Caco-2 (cell line): ENCODE measurements around the gene FANCC. TPM values are rescaled to one million over a fixed set of nuclear protein-coding genes. Genes with fewer than 3 reads are reported as not detected.

Experiments used
- BruUV-seq: library from RNA; stranded (reverse); fragments of 400-500 nt; replicated peaks from 2 replicates; lab custom pipeline; 2021; lab: Mats Ljungman, UMichigan
- CTCF ChIA-PET: fragments of 300-600 bp; sonication (Branson Sonifier 250); formaldehyde crosslinking; loops from one replicate; lab custom pipeline; 2022; ENCODE audit warnings: antibody characterized with exemption; lab: Charles Lee
- POLR2A ChIA-PET: fragments of 300-600 bp; sonication (Branson Sonifier 250); formaldehyde crosslinking; loops from one replicate; lab custom pipeline; 2022; ENCODE audit warnings: antibody characterized with exemption; lab: Charles Lee
- DNase-seq, 2 experiments: peaks; one replicate each; pipeline versions ENCODE4 v3.0.0 to v3.0.0-alpha.2; 2020 to 2022
- H3K27me3 ChIP-seq: replicated peaks from 2 replicates; pipeline ENCODE4 v1.6.0; 2011; ENCODE audit warnings: low read length; ENCODE audit not compliant: control insufficient read depth, insufficient read depth
- H3K36me3 ChIP-seq: 2 replicates; pipeline ENCODE4 v1.5.1; 2011; ENCODE audit warnings: low read length; ENCODE audit not compliant: control insufficient read depth, insufficient read depth
- H3K4me1 ChIP-seq: fragments of 250-450 bp; sonication (Bioruptor Pico); 2 replicates; pipeline ENCODE4 v1.5.1; 2020; ENCODE audit warnings: mild to moderate bottlenecking
- H3K4me3 ChIP-seq: 2 replicates; pipeline ENCODE4 v1.5.1; 2011; ENCODE audit warnings: low read depth, mild to moderate bottlenecking, control low read depth, low read length
- H3K9me3 ChIP-seq: fragments of 250-450 bp; sonication (Bioruptor Pico); 2 replicates; pipeline ENCODE4 v1.5.1; 2020; ENCODE audit warnings: mild to moderate bottlenecking, moderate library complexity
- H3K27ac Mint-ChIP-seq: one replicate; pipeline ENCODE4 v1.8.0; 2022; ENCODE audit warnings: mixed read lengths; ENCODE audit not compliant: unreplicated experiment
- H3K27me3 Mint-ChIP-seq: one replicate; pipeline ENCODE4 v1.8.0; 2022; ENCODE audit warnings: mixed read lengths; ENCODE audit not compliant: insufficient read depth, unreplicated experiment
- H3K36me3 Mint-ChIP-seq: one replicate; pipeline ENCODE4 v1.8.0; 2022; ENCODE audit warnings: mild to moderate bottlenecking, mixed read lengths; ENCODE audit not compliant: insufficient read depth, unreplicated experiment
- H3K4me1 Mint-ChIP-seq: one replicate; pipeline ENCODE4 v1.8.0; 2022; ENCODE audit warnings: low read depth, mixed read lengths; ENCODE audit not compliant: unreplicated experiment
- H3K4me3 Mint-ChIP-seq: one replicate; pipeline ENCODE4 v1.8.0; 2022; ENCODE audit warnings: mild to moderate bottlenecking, moderate library complexity, mixed read lengths; ENCODE audit not compliant: unreplicated experiment
- H3K9me3 Mint-ChIP-seq: one replicate; pipeline ENCODE4 v1.8.0; 2022; ENCODE audit warnings: mixed read lengths; ENCODE audit not compliant: unreplicated experiment
- CTCF ChIP-seq, 2 experiments: fragments of 200-600 bp in 1 of 2; IDR thresholded peaks; 1 replicate in 1 of 2; 2 replicates in 1 of 2; pipeline versions ENCODE4 v1.5.1 to v1.8.0; 2011 to 2022; ENCODE audit warnings: antibody characterized with exemption in 1 of 2, control low read depth in 1 of 2, inconsistent platforms in 1 of 2, low read depth in 1 of 2, low read length in 1 of 2, mild to moderate bottlenecking in 1 of 2, moderate library complexity in 1 of 2; ENCODE audit not compliant: insufficient read depth in 1 of 2, severe bottlenecking in 1 of 2, unreplicated experiment in 1 of 2
- intact Hi-C: fragments of 100-400 bp; cut with micrococcal nuclease; formaldehyde crosslinking; loops from one replicate; pipeline ENCODE4 v1.10.0; 2022; ENCODE audit not compliant: unreplicated experiment
- total RNA-seq: library from RNA; stranded (reverse); gene quantifications from 2 replicates; pipeline ENCODE4 v1.2.3, GENCODE V29; 2022

FANCC gene
- total RNA-seq, 1 experiment from 2014 or later: 29.2 TPM

- POLR2A ChIA-PET: no interaction called here
- no peaks in the 10 kb centered on the region for H3K9me3 ChIP-seq
- peaks cover 3% of the 10 kb centered on the region for H3K36me3 ChIP-seq
- no peak overlapping the region for H3K4me3 ChIP-seq
- no peaks in the 10 kb centered on the region for H3K27me3 ChIP-seq
- H3K4me3 Mint-ChIP-seq: no peak overlapping the region
- H3K27me3 Mint-ChIP-seq: no peaks in the 10 kb centered on the region
- no peaks in the 10 kb centered on the region for H3K9me3 Mint-ChIP-seq
- CTCF ChIA-PET: no interaction called here
- intact Hi-C loops: no loop called here
- H3K36me3 Mint-ChIP-seq: peaks cover 47% of the 10 kb centered on the region
- H3K4me1 ChIP-seq: no peaks in the 10 kb centered on the region
- H3K27ac Mint-ChIP-seq: no peak overlapping the region
- TF ChIP-seq CTCF (IDR thresholded peaks at IDR 0.05; ENCODE audit: insufficient read depth in 1 of 2, low read depth in 1 of 2, low read length in 1 of 2, severe bottlenecking in 1 of 2, unreplicated experiment in 1 of 2): no peak
- no peak for DNase-seq
- BruUV-seq: no TSS peak
- no peaks in the 10 kb centered on the region for H3K4me1 Mint-ChIP-seq
Observed at GRCh38 chr9:95107001-95107749, 210.3 kb downstream of the FANCC start.

- Mint-ChIP-seq H3K9me3 (no peaks in the 10 kb centered on the region), H3K27me3 (no peaks in the 10 kb centered on the region), H3K4me3 (no peak overlapping the region), H3K36me3 (peaks cover 44% of the 10 kb centered on the region), H3K4me1 (no peaks in the 10 kb centered on the region), H3K27ac (no peak overlapping the region)
- BruUV-seq: no TSS peak
- no peak overlapping the region for H3K4me3 ChIP-seq
- no peak for TF ChIP-seq CTCF (IDR thresholded peaks at IDR 0.05; ENCODE audit: insufficient read depth in 1 of 2, low read depth in 1 of 2, low read length in 1 of 2, severe bottlenecking in 1 of 2, unreplicated experiment in 1 of 2)
- H3K9me3 ChIP-seq: no peaks in the 10 kb centered on the region
- intact Hi-C loops: no loop called here
- ChIA-PET POLR2A (no interaction called here), CTCF (no interaction called here)
- H3K36me3 ChIP-seq: peaks cover 1% of the 10 kb centered on the region
- DNase-seq: no peak
- peaks cover 2% of the 10 kb centered on the region; the same call in 1 of the 2 replicates for H3K4me1 ChIP-seq
- H3K27me3 ChIP-seq: no peaks in the 10 kb centered on the region
Observed at GRCh38 chr9:95105519-95106287, 211.8 kb downstream of the FANCC start.

- H3K9me3 ChIP-seq: no peaks in the 10 kb centered on the region
- intact Hi-C loops: no loop called here
- H3K27me3 Mint-ChIP-seq: no peaks in the 10 kb centered on the region
- ChIA-PET CTCF (no interaction called here), POLR2A (no interaction called here)
- no peak overlapping the region for H3K4me3 ChIP-seq
- H3K4me1 Mint-ChIP-seq: no peaks in the 10 kb centered on the region
- H3K36me3 Mint-ChIP-seq: peaks cover 49% of the 10 kb centered on the region
- H3K27me3 ChIP-seq: no peaks in the 10 kb centered on the region
- peaks cover 9% of the 10 kb centered on the region for H3K4me1 ChIP-seq
- DNase-seq: no peak
- H3K36me3 ChIP-seq: peaks cover 1% of the 10 kb centered on the region
- no peak overlapping the region for H3K27ac Mint-ChIP-seq
- H3K4me3 Mint-ChIP-seq: no peak overlapping the region
- H3K9me3 Mint-ChIP-seq: no peaks in the 10 kb centered on the region
- TF ChIP-seq CTCF (IDR thresholded peaks at IDR 0.05; ENCODE audit: insufficient read depth in 1 of 2, low read depth in 1 of 2, low read length in 1 of 2, severe bottlenecking in 1 of 2, unreplicated experiment in 1 of 2): no peak
- BruUV-seq: no TSS peak
Observed at GRCh38 chr9:95104980-95105379, 212.5 kb downstream of the FANCC start.
